ENCODE data around the gene ERMAP. TPM values are rescaled to one million over a fixed set of nuclear protein-coding genes. Genes with fewer than 3 reads are reported as not detected.
"Not testable (repeated sequence)": the region's sequence is repeated elsewhere in the genome, so short reads cannot be mapped to it uniquely, and the experiment has no call there.

Gene ERMAP
- total RNA-seq, 1 donor from 2014 or later: 11.2 TPM

DNA sequence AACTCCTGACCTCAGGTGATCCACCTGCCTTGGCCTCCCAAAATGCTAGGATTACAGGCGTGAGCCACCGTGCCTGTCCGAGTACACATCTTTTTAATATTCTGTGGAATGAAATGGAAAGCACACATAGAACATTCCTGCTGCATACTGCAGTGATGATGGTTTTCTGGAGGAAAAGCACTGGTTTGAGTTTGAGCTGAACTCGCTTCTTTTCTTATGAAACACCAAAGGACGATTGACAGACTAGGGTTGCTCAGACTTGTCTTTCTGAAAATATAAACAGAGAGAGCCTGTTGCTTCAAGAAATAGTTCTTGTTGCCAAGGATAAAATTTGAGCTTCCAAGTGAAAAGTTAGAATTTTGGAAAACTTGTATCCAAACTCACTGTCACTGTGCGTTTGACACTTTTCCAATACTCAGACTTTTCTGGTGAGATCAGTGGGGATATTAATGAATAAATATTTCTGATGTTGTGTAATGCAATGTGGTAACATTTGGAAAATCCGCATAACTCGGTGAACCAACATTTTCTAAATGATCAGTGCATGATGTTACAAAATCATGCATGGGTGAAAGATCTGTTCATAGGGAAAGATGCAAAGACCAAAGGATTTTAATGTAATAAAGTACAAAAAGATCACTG lies 15.0 kb upstream of the ERMAP start:
- peak; percentile 80 for ATAC-seq
- intact Hi-C loops (cut with DNase I): no loop called here
- DNase-seq (ENCODE audit: low spot score): no peak

DNA sequence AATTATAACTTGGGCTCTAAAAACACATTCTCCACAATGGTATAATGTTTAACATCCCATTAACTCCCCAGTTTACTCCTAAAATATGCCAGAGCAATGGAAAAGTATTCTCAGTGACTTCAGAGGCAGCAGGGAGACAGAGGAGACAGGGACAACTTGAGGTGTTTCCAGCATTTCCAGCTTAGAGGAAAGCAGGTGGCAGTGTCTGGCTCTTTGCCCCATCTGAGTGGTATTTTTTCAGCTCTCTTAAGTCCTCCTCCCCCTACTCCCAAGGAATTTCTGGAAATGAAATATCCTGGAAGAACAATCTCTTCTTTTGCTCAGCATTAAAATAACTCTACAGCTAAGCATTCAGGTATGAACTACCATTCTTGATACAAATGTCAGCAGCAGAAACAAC lies 10.8 kb upstream of the ERMAP start:
- intact Hi-C loops (cut with DNase I): no loop called here
- DNase-seq (ENCODE audit: low spot score) (no peak), ATAC-seq (no peak)

DNA sequence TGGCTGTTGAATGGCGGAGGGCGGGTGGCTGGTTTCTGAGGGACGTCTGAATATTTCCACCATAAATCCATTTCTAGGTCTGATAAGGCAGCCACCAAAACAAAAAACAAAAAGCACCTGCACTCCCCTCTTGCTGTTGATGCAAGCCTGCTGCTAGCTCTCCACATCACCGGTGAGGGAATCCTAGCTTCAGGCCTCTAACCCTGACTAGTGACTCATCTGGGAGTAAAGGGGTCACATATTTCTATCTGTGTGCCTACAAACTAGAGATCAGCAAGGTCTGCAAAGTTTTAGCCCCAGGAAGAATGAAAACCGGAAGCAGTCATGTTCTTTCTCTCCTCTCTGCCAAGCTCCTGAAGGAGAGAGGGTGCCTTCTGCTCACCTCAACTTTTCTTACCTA lies 10.3 kb upstream of the ERMAP start:
- DNase-seq (ENCODE audit: low spot score) (no peak), ATAC-seq (no peak)
- intact Hi-C loops (cut with DNase I): no loop called here

DNA sequence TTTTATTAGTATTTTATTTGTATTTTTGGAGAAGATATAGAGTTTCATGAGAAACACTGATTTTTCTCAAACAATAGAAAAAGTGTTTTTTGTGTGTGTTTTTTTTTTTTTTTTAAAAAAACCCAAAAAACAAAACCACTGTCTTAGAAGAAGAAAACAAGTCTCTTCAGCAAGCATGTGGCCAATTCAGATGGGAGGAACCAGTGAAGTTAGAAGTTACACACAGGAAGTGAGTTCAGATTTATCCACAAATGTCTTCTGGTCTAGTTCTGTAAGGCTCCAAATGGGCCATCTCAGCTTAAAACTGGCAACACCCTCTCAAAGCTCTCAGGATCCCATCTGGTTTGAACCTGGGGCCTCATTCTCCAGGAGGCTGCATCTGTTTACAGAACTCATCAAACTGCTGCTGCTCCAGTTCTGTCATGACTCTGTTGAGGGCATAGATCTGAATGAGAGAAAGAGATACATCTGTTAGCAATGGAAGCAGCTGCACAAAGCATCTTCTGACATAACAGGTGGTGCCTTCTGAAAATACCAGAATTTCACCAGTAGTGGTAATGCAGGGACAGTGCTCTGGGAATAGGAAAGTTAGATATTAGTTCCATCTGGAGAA lies 9.8 kb upstream of the ERMAP start:
- intact Hi-C loops (cut with DNase I): no loop called here
- DNase-seq (ENCODE audit: low spot score) (no peak), ATAC-seq (no peak)

DNA sequence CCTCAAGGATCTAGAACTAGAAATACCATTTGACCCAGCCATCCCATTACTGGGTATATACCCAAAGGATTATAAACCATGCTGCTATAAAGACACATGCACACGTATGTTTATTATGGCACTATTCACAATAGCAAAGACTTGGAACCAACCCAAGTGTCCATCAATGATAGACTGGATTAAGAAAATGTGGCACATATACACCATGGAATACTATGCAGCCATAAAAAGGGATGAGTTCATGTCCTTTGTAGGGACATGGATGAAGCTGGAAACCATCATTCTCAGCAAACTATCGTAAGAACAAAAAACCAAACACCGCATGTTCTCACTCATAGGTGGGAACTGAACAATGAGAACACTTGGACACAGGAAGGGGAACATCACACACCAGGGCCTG lies 2.1 kb upstream of the ERMAP start:
- DNase-seq (ENCODE audit: low spot score); intact Hi-C loops (cut with DNase I); ATAC-seq: not testable (repeated sequence)

DNA sequence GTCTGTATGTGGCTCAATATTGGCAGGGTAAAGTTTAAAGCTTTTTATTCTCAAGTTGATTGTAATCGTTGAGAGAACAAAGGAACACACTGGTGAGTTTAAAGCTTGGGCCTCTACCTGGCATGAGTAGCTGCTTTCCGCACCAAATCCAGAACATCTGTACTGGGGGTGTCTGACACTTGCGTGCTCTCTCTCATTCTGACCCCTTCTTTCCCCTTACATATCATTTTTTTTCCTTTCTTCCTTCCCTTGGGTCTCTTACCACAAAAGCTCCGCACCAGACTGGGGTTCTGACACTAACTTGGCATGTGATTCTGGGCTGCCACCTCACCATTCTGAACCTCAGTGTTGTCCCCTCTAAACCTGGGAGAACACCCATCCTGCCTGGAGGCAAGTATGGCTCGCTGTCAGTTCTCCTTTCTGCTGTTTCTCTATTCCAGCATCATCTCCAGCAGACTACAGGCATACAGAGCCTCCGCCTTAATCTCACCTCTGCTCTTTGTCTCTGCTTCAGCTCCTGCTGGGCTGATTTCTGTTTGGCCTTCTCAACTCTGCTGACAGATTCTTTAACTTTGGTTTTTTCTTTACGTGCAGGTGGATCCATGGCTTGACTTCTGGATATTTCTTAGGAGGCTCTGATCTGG lies 859 bp upstream of the ERMAP start:
- intact Hi-C loops (cut with DNase I): no loop called here
- ATAC-seq (peak; percentile 7), DNase-seq (ENCODE audit: low spot score) (no peak)

DNA sequence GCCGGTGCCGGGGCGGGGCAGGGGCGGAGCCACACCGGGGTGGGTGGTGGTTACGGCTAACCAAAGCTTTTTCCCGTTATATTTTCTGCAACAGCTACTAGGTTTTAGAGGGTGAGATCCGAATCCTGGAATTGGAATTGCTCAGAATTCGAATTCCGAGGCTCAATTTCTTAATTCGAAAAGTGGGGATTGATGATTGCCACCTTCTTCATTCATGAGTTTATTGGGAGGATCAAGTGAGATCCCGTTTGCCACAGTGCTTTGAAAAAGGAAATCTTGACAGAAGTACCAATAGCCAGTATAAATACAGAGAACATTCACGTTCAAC lies 482 bp downstream of the ERMAP start:
- ATAC-seq: no peak
- DNase-seq (ENCODE audit: low spot score): no peak
- intact Hi-C loops (cut with DNase I): no loop called here

DNA sequence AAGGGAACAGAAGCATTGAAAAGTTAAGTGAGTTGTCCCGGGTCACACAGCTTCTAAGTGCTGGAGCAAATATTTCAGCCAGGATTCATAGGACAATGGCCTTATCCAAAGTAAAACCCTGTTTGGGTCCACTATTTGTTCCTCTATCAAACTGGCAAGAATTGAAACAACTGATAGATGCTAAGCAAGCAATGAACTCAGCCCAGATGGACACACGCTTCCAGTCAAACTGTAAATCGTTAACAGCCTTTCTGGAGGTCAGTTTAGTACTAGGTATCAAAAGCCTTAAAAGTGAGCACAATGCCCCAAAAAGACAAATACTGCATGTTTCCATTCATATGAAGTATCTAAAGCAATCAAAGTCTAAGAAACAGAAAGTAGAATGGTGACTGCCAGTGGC lies 1.1 kb downstream of the ERMAP start:
- ATAC-seq (no peak), DNase-seq (ENCODE audit: low spot score) (no peak)
- intact Hi-C loops (cut with DNase I): no loop called here

DNA sequence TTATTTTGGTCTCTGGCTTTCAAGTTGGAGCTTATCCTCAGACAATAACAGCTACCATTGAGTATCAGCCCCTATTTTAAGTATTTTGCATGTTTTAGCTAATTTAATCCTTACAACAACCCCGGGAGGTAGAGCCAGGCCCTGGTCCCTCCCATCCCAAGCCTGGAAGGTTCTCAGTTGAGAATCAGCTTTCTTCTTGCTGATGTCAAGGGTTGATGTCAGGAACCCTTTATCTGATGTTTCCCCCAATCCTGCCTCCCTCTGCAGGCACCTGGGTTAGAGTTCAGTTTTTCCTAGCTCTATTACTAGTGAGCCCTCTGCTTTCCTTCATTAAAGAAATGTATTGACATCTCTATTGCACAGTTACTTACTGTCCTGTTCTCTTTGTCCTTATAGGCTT lies 3.9 kb downstream of the ERMAP start:
- no peak for DNase-seq (ENCODE audit: low spot score)
- intact Hi-C loops (cut with DNase I): no loop called here
- no peak for ATAC-seq

DNA sequence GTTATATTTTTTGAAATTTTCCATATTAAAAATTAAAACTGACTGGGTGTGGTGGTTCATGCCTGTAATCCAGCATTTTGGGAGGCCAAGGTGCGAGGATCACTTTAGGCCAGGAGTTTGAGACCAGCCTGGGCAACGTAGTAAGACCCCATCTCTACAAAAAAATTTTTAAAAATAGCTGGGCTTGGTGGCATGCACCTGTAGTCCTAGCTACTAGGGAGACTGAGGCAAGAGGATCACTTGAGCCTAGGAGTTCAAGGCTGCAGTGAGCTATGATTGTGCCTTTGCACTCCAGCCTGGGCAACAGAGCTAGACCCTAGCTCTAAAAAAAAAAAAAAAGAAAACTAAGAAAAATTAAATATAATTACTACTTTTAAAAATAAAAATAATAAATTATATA lies 4.8 kb downstream of the ERMAP start:
- DNase-seq (ENCODE audit: low spot score): no peak
- ATAC-seq: no peak
- intact Hi-C loops (cut with DNase I): no loop called here

DNA sequence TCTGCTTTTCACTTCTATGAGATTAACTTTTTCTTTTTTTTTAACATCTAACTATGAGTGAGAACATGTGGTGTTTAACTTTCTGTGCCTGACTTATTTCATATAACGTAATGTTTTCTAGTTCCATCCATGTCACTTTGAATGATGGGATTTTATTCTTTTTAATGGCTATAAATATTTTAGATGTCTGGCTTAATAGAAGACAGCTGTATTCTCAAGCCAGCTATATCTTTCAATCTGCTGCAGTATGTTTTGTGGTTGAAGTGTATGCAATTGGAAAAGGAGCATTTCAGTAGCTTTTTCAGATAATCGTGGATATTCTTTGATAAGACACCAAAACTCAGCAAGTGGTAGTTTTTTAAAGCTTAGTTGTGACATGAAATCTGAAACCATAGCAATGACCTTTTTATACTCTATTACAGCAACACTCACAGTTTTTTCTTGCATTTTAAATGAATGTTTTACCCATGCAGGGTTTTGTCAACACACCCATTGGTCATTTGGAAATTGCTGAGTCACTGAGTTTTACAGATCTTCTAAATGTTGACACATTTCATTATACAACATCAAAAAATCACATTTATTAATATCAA lies 6.0 kb downstream of the ERMAP start:
- ATAC-seq (peak; percentile 73), DNase-seq (ENCODE audit: low spot score) (no peak)
- intact Hi-C loops (cut with DNase I): no loop called here

DNA sequence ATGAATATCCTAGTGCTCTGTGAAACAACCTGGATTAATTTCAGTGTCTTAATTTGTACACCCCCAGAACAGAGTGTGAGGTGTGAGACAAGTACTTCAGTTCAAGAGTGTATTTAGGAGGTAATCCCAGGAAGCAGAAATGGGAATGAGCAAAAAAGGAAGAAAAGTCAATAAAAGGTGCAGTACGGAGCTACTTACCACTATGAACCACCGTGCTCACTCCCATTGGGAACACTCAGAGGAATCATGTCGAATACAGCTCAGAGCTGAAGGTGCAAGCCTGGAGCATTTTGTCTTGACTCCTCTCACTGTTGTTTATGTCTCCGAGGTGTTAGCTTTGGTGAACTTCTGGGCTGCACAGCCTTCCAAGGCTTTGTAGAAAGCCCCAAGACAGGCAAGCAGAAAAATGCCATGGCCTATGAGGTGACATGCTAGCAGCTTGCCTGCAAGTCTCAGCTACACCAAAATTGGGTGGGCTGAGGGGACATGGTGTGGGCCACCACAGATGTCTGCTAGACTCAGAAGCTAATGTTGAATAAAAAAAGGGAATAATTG lies 7.6 kb downstream of the ERMAP start:
- intact Hi-C loops (cut with DNase I): no loop called here

DNA sequence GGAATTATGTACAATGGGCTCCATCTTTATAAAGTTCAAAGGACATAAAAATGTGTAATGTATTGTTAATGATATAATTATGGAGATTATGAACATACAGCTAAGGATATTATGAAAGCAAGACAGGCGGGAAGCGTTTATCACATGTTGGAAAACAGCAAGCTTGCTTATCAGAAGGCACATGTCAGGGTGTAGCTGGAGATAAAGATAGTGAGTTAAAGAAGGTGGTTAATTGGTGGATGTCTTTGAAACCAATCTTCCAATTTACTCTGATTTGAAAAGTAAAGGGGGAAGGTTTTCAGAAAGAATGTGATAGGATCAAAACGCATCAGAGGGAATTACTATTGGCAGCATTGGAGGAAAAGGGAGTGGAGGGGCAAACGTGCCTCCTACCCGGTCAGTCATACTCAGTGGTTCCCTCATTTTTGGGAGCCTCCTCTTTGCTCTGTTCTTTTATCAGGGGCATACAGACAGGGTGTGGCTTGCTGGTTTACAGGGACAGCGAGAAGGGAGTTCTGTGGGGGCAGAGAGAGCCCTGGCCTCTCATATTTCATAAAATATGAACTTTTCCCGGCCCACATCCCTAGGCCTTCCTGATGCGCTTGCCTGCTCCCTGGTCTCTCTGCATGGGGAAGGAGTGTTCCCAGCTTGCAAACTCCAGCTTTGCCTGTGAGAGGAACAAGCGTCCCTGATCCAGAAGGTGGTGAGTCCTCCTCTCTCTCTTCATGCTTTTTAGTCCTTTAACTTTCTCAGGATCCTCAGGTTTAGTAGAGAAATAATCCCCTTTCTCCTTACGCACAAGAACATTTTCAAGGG lies 8.3 kb downstream of the ERMAP start:
- ATAC-seq: no peak
- intact Hi-C loops (cut with DNase I): no loop called here
- no peak for DNase-seq (ENCODE audit: low spot score)

More for the DNA sequence above, 7.6 kb downstream of the ERMAP start:
- DNase-seq (ENCODE audit: low spot score) (no peak), ATAC-seq (peak; percentile 23)

DNA sequence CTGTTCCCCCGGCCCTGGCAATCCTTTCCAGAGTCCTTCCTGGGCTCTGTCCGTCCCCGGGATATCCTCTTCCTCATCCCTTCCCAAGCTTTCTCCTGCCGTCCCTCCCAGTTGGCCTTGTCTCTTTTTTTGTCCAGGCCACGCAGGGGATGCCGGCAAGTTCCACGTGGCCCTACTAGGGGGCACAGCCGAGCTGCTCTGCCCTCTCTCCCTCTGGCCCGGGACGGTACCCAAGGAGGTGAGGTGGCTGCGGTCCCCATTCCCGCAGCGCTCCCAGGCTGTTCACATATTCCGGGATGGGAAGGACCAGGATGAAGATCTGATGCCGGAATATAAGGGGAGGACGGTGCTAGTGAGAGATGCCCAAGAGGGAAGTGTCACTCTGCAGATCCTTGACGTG lies 13.7 kb downstream of the ERMAP start:
- ATAC-seq: no peak
- DNase-seq (ENCODE audit: low spot score): no peak
- intact Hi-C loops (cut with DNase I): no loop called here

DNA sequence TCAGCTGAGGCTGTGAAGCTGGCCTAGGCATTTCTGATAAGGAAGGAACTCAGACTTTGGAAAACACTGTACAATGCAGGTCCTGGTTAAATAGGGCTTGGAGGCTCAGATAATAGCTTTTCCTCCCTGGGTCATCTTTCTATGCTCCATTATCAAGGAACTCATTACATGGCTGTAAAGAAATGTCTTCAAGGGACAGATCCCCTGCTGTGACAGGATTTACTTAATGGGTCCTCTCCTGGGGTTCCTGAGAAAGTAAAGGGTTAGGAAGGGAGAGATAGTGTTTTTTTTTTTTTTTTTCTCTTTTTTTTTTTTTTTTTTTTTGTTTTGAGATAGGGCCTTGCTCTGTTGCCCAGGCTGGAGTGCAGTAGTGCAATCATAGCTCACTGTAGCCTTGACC lies 14.4 kb downstream of the ERMAP start:
- no peak for ATAC-seq
- intact Hi-C loops (cut with DNase I): no loop called here
- DNase-seq (ENCODE audit: low spot score): no peak

DNA sequence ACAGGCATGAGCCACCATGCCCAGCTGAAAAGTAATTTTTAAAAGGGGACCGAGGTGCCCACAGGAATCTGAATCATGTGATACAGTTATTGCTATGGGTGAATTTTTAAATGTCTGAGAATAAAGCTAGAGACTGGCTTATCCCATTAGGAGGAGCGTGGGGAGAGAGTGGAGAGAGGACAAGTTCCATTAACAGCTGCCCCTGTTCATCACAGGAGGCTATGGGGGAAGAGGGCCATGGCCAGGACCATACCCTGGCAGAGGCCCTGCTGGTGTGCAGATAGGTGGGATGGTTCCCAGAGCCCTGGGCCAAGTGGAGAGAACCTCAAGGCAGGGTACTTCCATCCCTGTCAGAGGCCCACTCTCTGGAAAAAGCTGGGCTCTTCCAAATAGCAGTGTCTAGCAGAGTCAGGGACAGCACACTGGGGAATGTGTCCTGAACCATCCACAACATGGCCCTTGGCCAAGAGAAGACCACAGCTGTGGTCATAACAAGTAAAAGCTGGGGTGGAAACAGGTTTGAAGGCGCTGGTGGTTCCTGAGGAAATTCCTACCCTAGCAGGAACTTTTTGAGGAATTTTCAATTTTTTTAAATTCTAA lies 15.8 kb downstream of the ERMAP start:
- intact Hi-C loops (cut with DNase I): no loop called here
- ATAC-seq: no peak
- no peak for DNase-seq (ENCODE audit: low spot score)

DNA sequence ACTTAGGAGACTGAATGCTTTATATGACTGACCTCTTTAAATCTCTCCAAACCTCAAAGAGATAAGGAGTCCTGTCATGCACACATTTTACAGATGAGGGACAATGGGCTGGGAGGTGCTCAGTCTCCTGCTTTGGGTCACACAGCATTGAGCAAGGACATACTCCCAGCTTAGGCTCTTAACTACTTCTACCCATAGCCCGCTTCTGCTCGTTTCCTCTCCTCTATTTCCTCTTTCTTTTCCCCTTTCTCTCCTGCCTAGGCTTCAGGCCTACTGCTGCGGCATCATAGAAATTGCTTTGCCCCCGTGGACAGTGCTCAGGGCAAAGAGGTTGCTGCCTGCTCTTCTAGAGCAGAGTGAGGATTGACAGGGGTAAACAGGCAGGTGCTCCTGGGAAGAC lies 17.1 kb downstream of the ERMAP start:
- DNase-seq (ENCODE audit: low spot score) (no peak), ATAC-seq (no peak)
- intact Hi-C loops (cut with DNase I): no loop called here

DNA sequence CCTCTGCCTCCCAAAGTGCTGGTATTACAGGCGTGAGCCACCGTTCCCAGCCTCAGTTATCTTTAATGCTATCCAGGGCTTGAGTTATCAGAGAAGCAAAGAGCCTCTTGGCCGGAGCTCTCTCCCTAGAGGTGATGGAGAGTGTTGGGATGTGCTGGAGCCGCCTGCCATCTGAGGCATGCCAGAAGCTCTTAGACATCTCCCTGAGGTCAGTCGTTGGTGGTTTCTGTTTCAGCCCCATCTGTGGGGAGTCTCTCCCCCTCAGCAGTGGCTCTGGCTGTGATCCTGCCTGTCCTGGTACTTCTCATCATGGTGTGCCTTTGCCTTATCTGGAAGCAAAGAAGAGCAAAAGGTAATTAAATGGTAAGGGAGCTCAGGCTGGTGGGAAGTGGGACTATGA lies 17.9 kb downstream of the ERMAP start:
- intact Hi-C loops (cut with DNase I): no loop called here
- no peak for ATAC-seq
- DNase-seq (ENCODE audit: low spot score): no peak

DNA sequence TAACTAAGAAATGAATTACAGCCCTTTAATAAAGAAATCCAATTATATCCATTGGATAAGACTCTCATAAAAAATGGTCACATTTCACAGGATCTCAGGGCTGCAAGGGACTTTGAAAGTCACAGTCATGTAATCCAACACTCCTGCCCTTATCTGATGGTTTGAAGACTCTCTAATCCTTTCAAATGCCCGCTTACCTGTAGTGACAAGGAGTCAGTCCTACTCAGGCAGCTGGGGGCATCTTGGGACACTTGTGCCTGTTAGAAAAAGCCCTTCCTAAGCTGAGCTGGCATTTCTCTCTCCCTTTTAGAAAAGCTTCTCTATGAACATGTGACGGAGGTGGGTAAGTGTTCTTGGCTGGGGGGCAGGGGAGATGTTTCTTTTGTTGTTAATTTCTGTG lies 18.5 kb downstream of the ERMAP start:
- intact Hi-C loops (cut with DNase I): no loop called here
- ATAC-seq (no peak), DNase-seq (ENCODE audit: low spot score) (no peak)

Measured in sciatic nerve (tissue), 2 donors.